B cell (primary cell): ENCODE measurements around the gene WNT11. TPM values are rescaled to one million over a fixed set of nuclear protein-coding genes. Genes with fewer than 3 reads are reported as not detected.

ENCODE experiments used
- ATAC-seq: fragments of 200-7000 bp; cut with Tn5 transposase; one replicate; pipeline ENCODE4 v1.10.0; 2021; ENCODE audit warnings: low read depth, mild to moderate bottlenecking, moderate number of reproducible peaks, moderate library complexity
- CTCF ChIA-PET: fragments of 350-600 bp; sonication (Branson Sonifier 250); formaldehyde crosslinking; loops from one replicate; lab custom pipeline; 2021; ENCODE audit warnings: antibody characterized with exemption, inconsistent platforms; lab: Charles Lee
- POLR2A ChIA-PET: fragments of 350-600 bp; sonication (Branson Sonifier 250); formaldehyde crosslinking; loops from one replicate; lab custom pipeline; 2021; ENCODE audit warnings: antibody characterized with exemption; lab: Charles Lee
- DNase-seq: peaks from one replicate; pipeline ENCODE4 v3.0.0; 2013
- H2AFZ ChIP-seq: 2 replicates; pipeline ENCODE4 v1.6.1; 2012; ENCODE audit warnings: mild to moderate bottlenecking, low read depth, low read length; ENCODE audit not compliant: insufficient read depth, poor library complexity, severe bottlenecking
- H3K27ac ChIP-seq, 2 donors: 1 replicate in 1 of 2; 2 replicates in 1 of 2; pipeline ENCODE4 v1.5.1; 2012 to 2013; ENCODE audit warnings: low read length in 2 of 2, mild to moderate bottlenecking in 2 of 2, moderate library complexity in 1 of 2
- H3K27me3 ChIP-seq, 4 experiments: fragments of 200-600 bp in 1 of 4; sonication (generic) in 1 of 4; replicated peaks in 1 of 4; 1 replicate in 2 of 4; 2 replicates in 2 of 4; pipeline versions ENCODE4 v1.6.1 to v1.7.0; 2013 to 2016; ENCODE audit warnings: low read length in 3 of 4, mild to moderate bottlenecking in 2 of 4, mixed read lengths in 1 of 4, moderate library complexity in 1 of 4; ENCODE audit not compliant: insufficient read depth in 4 of 4, control insufficient read depth in 3 of 4; ENCODE audit errors: control extremely low read depth in 1 of 4
- H3K36me3 ChIP-seq, 2 experiments: replicated peaks in 1 of 2; 1 replicate in 1 of 2; 2 replicates in 1 of 2; pipeline versions ENCODE4 v1.6.1 to v1.7.1; 2013; ENCODE audit warnings: low read length in 1 of 2; ENCODE audit not compliant: insufficient read depth in 2 of 2, control insufficient read depth in 1 of 2; ENCODE audit errors: control extremely low read depth in 1 of 2, extremely low read depth in 1 of 2
- H3K4me1 ChIP-seq, 2 donors: fragments of 200-600 bp in 1 of 2; sonication (generic) in 1 of 2; 1 replicate in 1 of 2; 2 replicates in 1 of 2; pipeline versions ENCODE4 v1.5.1 to v1.6.1; 2013 to 2017; ENCODE audit warnings: low read length in 2 of 2; ENCODE audit not compliant: control insufficient read depth in 2 of 2, insufficient read depth in 2 of 2
- H3K4me2 ChIP-seq: replicated peaks from 2 replicates; pipeline ENCODE3; 2012; ENCODE audit warnings: mild to moderate bottlenecking, low read depth, low read length; ENCODE audit not compliant: poor library complexity, severe bottlenecking
- H3K4me3 ChIP-seq, 5 experiments: fragments of 200-600 bp in 1 of 5; sonication (generic) in 1 of 5; 1 replicate in 3 of 5; 2 replicates in 2 of 5; pipeline versions ENCODE4 v1.5.1 to v1.7.0; 2011 to 2016; ENCODE audit warnings: low read length in 4 of 5, mild to moderate bottlenecking in 4 of 5, low read depth in 2 of 5, control low read depth in 1 of 5, moderate library complexity in 1 of 5; ENCODE audit not compliant: insufficient read depth in 1 of 5; ENCODE audit errors: control extremely low read depth in 1 of 5, extremely low read depth in 1 of 5
- H3K79me2 ChIP-seq: fragments of 200-600 bp; sonication (generic); one replicate; pipeline ENCODE4 v1.6.0; 2016; ENCODE audit warnings: low read length; ENCODE audit not compliant: control insufficient read depth, insufficient read depth
- H3K9ac ChIP-seq: fragments of 200-600 bp; sonication (generic); 2 replicates; pipeline ENCODE4 v1.6.1; 2017; ENCODE audit warnings: mild to moderate bottlenecking, low read length, moderate library complexity
- H3K9me3 ChIP-seq, 3 donors: one replicate each; pipeline versions ENCODE4 v1.6.1 to v1.7.1; 2013; ENCODE audit warnings: low read length in 2 of 3; ENCODE audit not compliant: control insufficient read depth in 2 of 3, insufficient read depth in 1 of 3; ENCODE audit errors: control extremely low read depth in 1 of 3
- H4K20me1 ChIP-seq: 2 replicates; pipeline ENCODE4 v1.6.0; 2012; ENCODE audit warnings: mild to moderate bottlenecking, low read length; ENCODE audit not compliant: insufficient read depth, control insufficient read depth, poor library complexity, severe bottlenecking
- H3K27ac Mint-ChIP-seq: one replicate; pipeline ENCODE4 v1.8.0; 2021; ENCODE audit warnings: mixed read lengths
- H3K27me3 Mint-ChIP-seq: one replicate; pipeline ENCODE4 v1.8.0; 2021; ENCODE audit warnings: mixed read lengths
- H3K4me1 Mint-ChIP-seq: one replicate; pipeline ENCODE4 v1.8.0; 2021; ENCODE audit warnings: mixed read lengths
- H3K4me3 Mint-ChIP-seq: one replicate; pipeline ENCODE4 v1.8.0; 2021; ENCODE audit warnings: mixed read lengths
- H3K9me3 Mint-ChIP-seq: one replicate; pipeline ENCODE4 v1.8.0; 2022; ENCODE audit warnings: mixed read lengths; ENCODE audit not compliant: insufficient read depth
- CTCF ChIP-seq: fragments of 200-600 bp; IDR thresholded peaks from one replicate; pipeline ENCODE4 v1.8.0; 2022; ENCODE audit warnings: antibody characterized with exemption, mild to moderate bottlenecking
- EZH2 ChIP-seq: IDR thresholded peaks from 2 replicates; pipeline ENCODE4 v1.6.1; 2012; ENCODE audit warnings: borderline replicate concordance, low read depth, mild to moderate bottlenecking, moderate library complexity, low read length; ENCODE audit not compliant: insufficient read depth, poor library complexity, severe bottlenecking
- WGBS: methylation state at CpG from one replicate; pipeline ENCODE4 v1.1.5; 2013; ENCODE audit warnings: missing lambda C conversion rate; ENCODE audit not compliant: insufficient coverage; 5-methylcytosine and 5-hydroxymethylcytosine counted together
- intact Hi-C: fragments of 100-400 bp; cut with micrococcal nuclease; formaldehyde crosslinking; loops from one replicate; pipeline ENCODE4 v1.10.0; 2022
- polyA plus RNA-seq: library from polyadenylated mRNA; depleted of rRNA; stranded (reverse); fragments of >200 nt; gene quantifications from 2 replicates; pipeline ENCODE4 v1.2.3, GENCODE V29; 2012
- total RNA-seq, 2 donors: library from RNA; stranded (reverse); fragments of 120-200 nt in 1 of 2; gene quantifications; 1 replicate in 1 of 2; 2 replicates in 1 of 2; pipeline versions ENCODE4 v1.2.3 to v1.2.4, GENCODE V29; 2013 to 2022

The WNT11 gene
- total and polyA plus RNA-seq, 2 donors (not counting 1 experiment from before 2014, with no cell fraction given), result 0.39 TPM; not detected in 1

DNA sequence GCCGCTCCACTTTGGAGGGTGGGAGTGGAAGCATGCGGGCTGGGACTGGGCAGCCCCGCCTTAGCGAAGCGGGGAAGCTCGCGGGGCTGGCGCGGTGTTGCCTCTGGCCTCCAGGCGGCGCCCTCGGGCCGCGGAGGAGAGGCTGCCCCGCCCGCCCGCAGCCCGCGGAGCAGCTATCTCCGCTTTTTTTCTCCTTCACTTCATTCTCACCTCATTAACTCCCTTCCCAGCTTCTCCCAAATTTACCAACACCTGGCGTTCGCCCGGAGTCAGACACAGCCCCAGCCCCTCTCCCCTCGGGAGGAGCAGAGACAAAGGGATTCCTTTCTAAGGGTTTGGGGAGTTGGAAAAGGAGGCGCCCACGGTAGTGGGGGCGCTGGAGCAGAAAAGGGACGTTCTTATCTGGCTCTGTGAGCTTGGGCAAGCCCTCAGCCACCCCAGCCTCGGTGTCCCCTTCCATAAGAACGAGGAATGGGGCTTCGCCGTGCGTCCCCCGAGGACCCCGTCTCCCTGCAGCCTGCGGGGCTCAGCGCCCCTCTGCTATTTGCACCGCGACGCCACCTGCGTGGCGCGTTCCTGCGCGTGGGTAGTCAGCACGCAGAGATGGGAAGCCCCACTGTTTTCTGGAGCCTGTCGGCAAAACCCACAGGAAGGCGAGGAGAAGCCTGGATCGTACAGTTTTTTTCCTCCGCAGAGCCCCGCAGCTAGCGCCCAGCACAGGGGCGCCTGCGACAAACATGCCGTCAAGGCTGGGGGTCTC lies 1.5 kb upstream of the WNT11 start:
- DNase-seq, result peak; percentile 87
- Histone ChIP-seq H3K4me2 (peak overlapping the region; percentile 99), H2AFZ (peak overlapping the region; percentile 73), H3K79me2 (no peaks in the 10 kb centered on the region), H3K27me3 (peaks cover 0 to 81% (median 47%) of the 10 kb centered on the region in 4 experiments), H4K20me1 (peaks cover 19% of the 10 kb centered on the region), H3K9ac (peak overlapping the region; percentile 71), H3K4me3 (peak overlapping the region; percentile 56 to 82 (median 65)), H3K27ac (no peak overlapping the region), H3K36me3 (no peaks in the 10 kb centered on the region), H3K4me1 (peaks cover 47 to 60% of the 10 kb centered on the region in 2 donors), H3K9me3 (peaks cover 0 to 23% (median 0%) of the 10 kb centered on the region in 3 donors)
- Mint-ChIP-seq H3K9me3 (no peaks in the 10 kb centered on the region), H3K4me3 (peak overlapping the region; percentile 92), H3K27me3 (peaks cover 49% of the 10 kb centered on the region), H3K27ac (no peak overlapping the region), H3K4me1 (peaks cover 24% of the 10 kb centered on the region)
- intact Hi-C loops, result loop anchor here (1.0 to 5.0 kb wide), 5 partner anchors 27 to 464 kb away; partner anchors contain the start of gene LRRC32
- ATAC-seq, result peak; percentile 76
- WGBS, result 1% methylated on average over 49 of the region's 55 CpGs
- ChIA-PET CTCF (interaction anchor here (0.7 to 5.2 kb wide), 54 partner anchors 9 to 685 kb away, joined by 3 to 144 read pairs (median 4); no protein-coding TSS in a partner anchor), POLR2A (no interaction called here)
- TF ChIP-seq CTCF (peak; percentile 98), EZH2 (no peak)

- no peaks in the 10 kb centered on the region for H3K79me2 ChIP-seq
- H3K27ac Mint-ChIP-seq, result no peak overlapping the region
- ChIA-PET CTCF (interaction anchor here (3.8 to 4.5 kb wide), 2 partner anchors 25 to 309 kb away, joined by 22 to 55 read pairs; no protein-coding TSS in a partner anchor), POLR2A (no interaction called here)
- H2AFZ ChIP-seq, result peak overlapping the region; percentile 74
- 7% methylated on average over 18 of the region's 18 CpGs for WGBS
- ATAC-seq (no peak), DNase-seq (no peak)
- TF ChIP-seq CTCF (no peak), EZH2 (no peak)
- peaks cover 47 to 56% of the 10 kb centered on the region in 2 donors for H3K4me1 ChIP-seq
- intact Hi-C loops, result loop anchor here (1.0 to 5.0 kb wide), 4 partner anchors 175 to 466 kb away; partner anchors contain the start of genes GVQW3, LRRC32 and THAP12
- H3K27ac ChIP-seq, result no peak overlapping the region
- H4K20me1 ChIP-seq, result peaks cover 19% of the 10 kb centered on the region
- peak overlapping the region; percentile 71 for H3K9ac ChIP-seq
- no peaks in the 10 kb centered on the region for H3K36me3 ChIP-seq
- H3K4me3 Mint-ChIP-seq, result peak overlapping the region; percentile 80
- H3K4me2 ChIP-seq, result peak overlapping the region; percentile 99
- H3K27me3 Mint-ChIP-seq, result peaks cover 35% of the 10 kb centered on the region
- H3K4me3 ChIP-seq, result peak overlapping the region; percentile 21 to 82 (median 65)
- H3K9me3 Mint-ChIP-seq, result no peaks in the 10 kb centered on the region
- H3K4me1 Mint-ChIP-seq, result peaks cover 24% of the 10 kb centered on the region
- H3K9me3 ChIP-seq, result peaks cover 0 to 23% (median 0%) of the 10 kb centered on the region in 3 donors
- H3K27me3 ChIP-seq, result peaks cover 0 to 79% (median 41%) of the 10 kb centered on the region in 4 experiments
Observed at GRCh38 chr11:76206077-76206326, 300 bp downstream of the WNT11 start.
